Astrocyte (in vitro differentiated cells and primary cell): ENCODE results near the gene SLC6A4.

Experiments used
- EZH2 ChIP-seq: IDR thresholded peaks from 2 replicates; pipeline ENCODE4 v1.6.1; 2012; ENCODE audit warnings: mild to moderate bottlenecking, low read length, inconsistent platforms; ENCODE audit not compliant: insufficient read depth
- TF ChIP-seq, protein P1 (sequence below): IDR thresholded peaks from 2 replicates; pipeline ENCODE4 v1.5.1; 2011; ENCODE audit warnings: low read depth, mild to moderate bottlenecking, inconsistent platforms, low read length, moderate library complexity; ENCODE audit not compliant: insufficient read depth

DNA sequence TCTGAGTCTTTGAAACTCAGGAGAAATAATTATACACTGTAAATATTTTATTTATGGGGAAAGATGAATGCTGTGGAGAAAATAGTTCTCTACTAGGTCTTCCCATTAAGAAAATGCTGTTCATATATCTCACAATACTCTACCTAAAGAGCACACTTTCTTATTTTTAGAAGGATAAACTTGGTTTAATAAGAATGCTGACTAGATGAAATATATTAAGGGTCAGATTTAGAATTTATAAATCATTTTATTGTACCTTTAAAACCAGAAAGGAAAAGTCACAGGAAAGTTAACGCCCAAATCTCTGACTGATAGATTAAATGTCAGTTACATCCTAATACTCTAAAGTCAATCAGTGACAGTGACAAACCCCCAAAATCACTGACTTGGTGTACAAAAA lies 48.7 kb downstream of the SLC6A4 start:
- TF ChIP-seq EZH2: no peak
- TF ChIP-seq, protein P1, sequence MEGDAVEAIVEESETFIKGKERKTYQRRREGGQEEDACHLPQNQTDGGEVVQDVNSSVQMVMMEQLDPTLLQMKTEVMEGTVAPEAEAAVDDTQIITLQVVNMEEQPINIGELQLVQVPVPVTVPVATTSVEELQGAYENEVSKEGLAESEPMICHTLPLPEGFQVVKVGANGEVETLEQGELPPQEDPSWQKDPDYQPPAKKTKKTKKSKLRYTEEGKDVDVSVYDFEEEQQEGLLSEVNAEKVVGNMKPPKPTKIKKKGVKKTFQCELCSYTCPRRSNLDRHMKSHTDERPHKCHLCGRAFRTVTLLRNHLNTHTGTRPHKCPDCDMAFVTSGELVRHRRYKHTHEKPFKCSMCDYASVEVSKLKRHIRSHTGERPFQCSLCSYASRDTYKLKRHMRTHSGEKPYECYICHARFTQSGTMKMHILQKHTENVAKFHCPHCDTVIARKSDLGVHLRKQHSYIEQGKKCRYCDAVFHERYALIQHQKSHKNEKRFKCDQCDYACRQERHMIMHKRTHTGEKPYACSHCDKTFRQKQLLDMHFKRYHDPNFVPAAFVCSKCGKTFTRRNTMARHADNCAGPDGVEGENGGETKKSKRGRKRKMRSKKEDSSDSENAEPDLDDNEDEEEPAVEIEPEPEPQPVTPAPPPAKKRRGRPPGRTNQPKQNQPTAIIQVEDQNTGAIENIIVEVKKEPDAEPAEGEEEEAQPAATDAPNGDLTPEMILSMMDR: no peak
